ENCODE measurements around the gene POMT2.
"Not testable (repeated sequence)": the region's sequence is repeated elsewhere in the genome, so short reads cannot be mapped to it uniquely, and the experiment has no call there.

POMT2 gene

GRCh38 chr14:77324816-77325745 lies 4.4 kb upstream of the POMT2 start:
- DNase-seq: no peak

DNA sequence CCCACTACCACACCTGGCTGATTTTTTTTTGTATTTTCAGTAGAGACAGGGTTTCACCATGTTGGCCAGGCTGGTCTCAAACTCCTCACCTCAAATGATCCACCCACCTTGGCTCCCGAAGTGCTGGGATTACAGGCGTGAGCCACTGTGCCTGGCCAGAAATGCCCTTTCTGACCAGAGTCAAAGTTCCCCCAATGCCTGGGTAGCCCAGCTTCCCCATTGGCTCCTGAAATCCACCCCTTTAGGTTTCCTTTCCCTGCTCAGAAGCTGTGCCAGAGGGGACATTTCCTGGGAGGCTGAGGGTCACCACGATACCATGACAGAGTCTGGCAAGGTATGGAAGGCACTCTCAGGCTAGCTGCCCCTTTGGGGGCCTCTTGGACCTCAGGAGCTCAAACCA lies 3.6 kb upstream of the POMT2 start:
- no peak for DNase-seq

DNA sequence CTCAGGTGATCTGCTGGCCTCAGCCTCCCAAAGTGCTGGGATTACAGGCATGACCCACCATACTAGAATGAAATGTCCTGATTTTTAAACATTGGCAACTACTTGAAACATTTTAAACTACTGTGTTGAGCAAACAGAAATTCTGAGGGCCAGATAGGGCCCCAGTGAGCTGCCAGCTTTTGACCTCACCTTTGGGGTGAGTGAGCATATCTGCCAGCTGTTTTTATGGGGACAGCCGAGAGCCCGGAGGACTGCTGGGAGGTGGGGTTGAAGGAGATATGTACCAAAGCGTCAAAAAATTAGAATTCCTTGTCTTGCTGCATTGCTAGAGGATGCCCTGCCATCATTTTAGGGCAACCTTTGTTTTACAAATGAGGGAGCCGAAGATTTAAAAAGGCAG lies 2.9 kb upstream of the POMT2 start:
- DNase-seq: no peak

DNA sequence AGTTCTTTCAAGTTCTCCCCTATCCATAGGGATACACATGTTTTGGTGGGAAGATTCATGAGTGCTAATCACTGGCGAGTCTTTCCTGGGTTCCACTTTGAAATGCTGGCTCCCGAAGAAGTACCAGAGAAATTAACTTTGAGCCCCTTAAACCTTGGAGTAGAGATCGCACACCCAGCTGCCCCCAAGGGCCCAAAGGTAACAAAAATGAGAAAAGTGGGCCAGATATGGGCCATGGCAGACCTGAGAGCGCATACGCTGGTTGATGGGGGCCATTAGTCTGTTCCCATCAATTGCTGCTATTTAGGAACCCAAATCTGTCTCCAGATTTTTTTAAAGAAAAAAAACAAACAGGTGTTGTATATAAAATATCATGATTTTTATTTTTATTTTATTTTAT lies 2.3 kb upstream of the POMT2 start:
- DNase-seq: no peak

DNA sequence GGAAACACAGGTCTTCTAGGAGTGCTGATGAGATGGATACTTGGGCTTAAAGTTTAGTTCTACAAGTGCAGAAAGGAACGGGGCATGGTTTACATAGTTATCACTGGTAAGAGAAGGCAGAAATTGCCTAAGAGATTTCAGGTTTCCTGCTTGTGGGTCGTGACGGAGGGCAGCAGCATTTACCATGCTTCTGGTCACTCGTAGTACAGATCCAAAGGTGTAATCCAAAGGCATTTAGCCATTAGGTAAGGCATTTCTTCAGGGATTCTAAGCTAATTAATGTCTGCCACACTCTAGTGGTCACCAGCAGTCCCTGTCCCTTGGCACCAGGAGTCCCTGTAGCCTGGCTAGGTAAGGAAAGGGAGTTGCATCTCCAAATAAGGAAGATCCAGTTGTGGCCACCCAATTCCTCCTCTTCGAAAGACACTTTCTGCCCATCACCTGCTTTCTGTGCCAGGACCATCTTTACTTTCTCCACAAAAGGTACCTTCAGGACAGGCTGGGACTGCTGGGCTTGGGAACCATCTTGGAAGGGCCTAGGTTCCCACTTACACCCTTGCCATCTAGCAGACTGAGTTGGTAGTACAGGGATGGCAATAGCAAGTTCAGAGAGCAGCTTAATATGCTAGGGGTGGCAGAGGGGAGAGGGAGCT lies 1.7 kb upstream of the POMT2 start:
- DNase-seq: no peak

GRCh38 chr14:77319422-77319821 lies 1.3 kb downstream of the POMT2 start:
- no peak for DNase-seq

GRCh38 chr14:77318756-77319155 lies 1.9 kb downstream of the POMT2 start:
- DNase-seq: not testable (repeated sequence)

- DNase-seq: no peak
Observed at GRCh38 chr14:77318006-77318553, 2.6 kb downstream of the POMT2 start.

DNA sequence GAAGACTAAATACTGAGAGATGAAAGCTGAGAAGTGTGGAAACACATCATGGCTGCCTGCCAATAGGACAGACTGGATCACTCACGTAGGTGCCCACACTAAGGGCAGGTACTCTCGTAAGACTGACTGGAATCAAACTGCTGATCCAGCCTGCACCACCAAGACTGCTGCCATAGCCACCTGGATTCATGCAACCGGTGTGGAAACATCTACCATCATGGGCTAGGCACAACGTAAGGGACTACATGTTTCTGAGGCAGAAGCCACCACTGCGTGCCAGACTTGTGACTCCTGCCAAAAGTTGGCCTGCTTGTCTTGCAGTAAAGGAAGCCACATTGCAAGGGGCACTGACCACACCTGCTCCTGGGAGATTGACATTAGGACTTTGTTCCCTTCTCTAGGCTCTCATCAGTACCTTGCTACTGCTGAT lies 3.8 kb downstream of the POMT2 start:
- no peak for DNase-seq

DNA sequence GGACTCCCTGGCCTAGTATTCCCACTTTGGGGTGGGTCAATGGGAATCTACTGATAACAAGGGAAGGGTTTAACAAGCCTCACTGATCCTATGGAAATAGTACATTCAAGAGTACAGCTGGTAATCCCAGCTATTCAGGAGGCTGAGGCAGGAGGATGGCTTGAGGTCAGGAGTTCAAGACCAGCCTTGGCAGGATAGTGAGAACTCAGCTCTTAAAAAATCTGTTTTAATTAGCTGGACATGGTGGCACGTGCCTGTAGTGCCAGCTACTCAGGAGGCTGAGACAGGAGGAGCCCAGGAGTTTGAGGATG lies 4.5 kb downstream of the POMT2 start:
- DNase-seq: no peak

- no peak for DNase-seq
Observed at GRCh38 chr14:77314539-77315457, 5.9 kb downstream of the POMT2 start.

GRCh38 chr14:77314043-77314442 lies 6.6 kb downstream of the POMT2 start:
- DNase-seq: peak; percentile 50

DNA sequence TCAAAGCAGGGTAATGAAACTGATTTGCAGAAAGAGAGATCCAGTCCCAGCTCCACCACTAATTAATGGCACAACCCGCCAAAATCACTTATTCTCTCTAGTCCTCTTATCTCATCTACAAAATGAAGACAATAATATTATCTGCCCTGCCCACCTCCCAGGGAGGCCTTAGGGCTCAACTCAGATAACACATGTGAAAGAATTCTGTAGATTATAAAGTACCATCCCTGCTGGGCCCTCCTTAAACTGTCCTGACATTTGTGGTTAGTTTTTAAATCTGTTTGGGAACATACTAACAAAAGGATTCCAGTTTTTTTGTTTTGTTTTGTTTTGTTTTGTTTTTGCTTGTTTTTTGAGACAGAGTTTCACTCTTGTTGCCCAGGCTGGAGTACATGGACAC lies 7.3 kb downstream of the POMT2 start:
- DNase-seq: no peak

GRCh38 chr14:77311217-77311616 lies 9.5 kb downstream of the POMT2 start:
- peak; percentile 45 for DNase-seq

DNA sequence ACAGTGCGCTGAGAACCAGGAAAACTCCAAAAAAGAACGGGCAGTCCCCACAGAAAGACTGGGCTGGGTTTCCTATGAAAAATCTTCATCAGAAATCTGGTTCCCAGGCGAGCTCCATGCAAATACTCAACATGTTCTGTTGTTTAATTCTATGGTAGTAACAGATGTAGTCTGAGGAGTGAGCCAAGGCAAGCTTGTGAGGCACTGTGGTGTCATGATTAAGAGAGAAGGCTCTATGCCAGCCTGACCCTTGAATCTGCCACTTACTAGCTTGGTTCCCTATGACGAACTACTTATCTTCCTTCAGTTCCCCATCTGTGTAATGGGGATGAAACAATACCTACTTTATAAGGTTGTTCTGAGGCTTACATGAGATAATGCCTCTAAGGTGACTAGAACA lies 10.7 kb downstream of the POMT2 start:
- no peak for DNase-seq

GRCh38 chr14:77309131-77309530 lies 11.6 kb downstream of the POMT2 start:
- DNase-seq: no peak

- DNase-seq: peak; percentile 8
Observed at GRCh38 chr14:77306851-77307496, 13.7 kb downstream of the POMT2 start.

DNA sequence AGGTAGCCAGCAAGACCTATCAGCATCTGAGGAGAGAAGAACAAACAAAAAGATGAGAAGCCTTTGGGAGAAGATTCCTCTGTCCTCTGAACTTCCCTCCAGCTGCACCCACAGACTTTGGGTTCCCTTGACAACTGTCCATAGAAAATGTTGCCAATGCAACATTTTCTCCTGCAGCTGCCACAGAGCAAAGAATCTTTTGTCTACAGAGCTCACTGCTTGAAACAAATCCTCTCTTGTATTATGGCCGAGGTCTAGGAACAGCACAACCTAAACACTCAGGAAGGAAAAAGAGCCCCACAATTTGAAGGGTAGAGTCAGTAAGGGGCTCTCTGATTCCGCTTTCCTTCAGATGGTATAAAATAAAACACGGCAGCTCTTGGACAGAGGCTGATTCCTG lies 14.3 kb downstream of the POMT2 start:
- DNase-seq: no peak

DNA sequence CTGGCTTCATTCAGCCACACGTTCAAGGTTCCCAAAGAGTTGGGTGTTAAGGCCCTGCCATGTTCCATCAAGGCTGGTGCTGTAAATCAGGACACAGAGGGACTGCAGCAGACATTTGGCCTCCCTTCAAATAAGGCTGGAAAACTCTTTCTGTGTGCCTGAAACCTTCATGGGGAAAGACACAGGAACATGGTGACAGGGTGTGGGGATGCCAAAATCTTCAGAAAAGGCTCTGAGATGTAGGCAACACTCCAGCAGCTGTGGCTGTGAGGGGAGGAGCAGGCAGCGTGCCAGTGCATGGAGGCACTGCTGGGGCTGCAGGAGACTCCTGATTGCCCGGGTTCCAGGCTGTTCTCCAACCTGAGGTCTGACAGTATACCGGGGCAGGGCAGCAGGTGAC lies 15.0 kb downstream of the POMT2 start:
- DNase-seq: no peak

- peak; percentile 91 for DNase-seq
Observed at GRCh38 chr14:77303417-77304156, 17.1 kb downstream of the POMT2 start.

DNA sequence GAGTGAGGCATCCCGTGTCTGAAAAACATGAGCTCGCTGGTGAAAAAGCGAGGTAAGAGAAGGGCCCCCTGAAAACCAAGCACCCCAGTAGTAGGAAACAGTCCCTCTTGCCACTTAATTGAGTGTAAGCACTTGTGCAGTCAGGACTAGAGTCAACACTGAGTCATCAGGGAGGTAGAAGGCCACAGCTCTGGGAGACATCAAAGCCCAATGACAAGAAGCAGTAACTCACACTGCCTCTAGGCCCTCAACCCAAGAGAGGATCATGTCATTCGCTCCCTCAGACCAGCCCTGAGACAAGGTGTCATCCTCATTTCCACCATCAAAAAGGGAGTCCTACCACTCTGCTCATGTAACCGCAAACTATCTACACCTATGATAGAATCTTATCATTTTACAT lies 17.8 kb downstream of the POMT2 start:
- peak; percentile 59 for DNase-seq

GRCh38 chr14:77301103-77301502 lies 19.6 kb downstream of the POMT2 start:
- peak; percentile 69 for DNase-seq

Data from fibroblast of skin of right biceps (primary cell).